ENCODE results near the gene AGAP2. TPM values are rescaled to one million over a fixed set of nuclear protein-coding genes. Genes with fewer than 3 reads are reported as not detected.

The AGAP2 gene
- total RNA-seq, 4 donors from 2014 or later, result 2.5 to 11.2 (median 3.6) TPM

GRCh38 chr12:57779736-57780135 lies 41.2 kb upstream of the AGAP2 start:
- peaks cover 0 to 37% (median 14%) of the 10 kb centered on the region in 4 donors for H3K36me3 ChIP-seq
- no peak overlapping the region for H3K4me3 ChIP-seq
- H3K4me1 ChIP-seq, result peaks cover 14 to 25% (median 20%) of the 10 kb centered on the region in 4 donors
- H3K27ac ChIP-seq (replicated peaks in 1 of 4), result no peak overlapping the region
- H3K27me3 ChIP-seq, result no peaks in the 10 kb centered on the region
- DNase-seq (ENCODE audit: extremely low spot score), result no peak
- no peak for TF ChIP-seq POLR2AphosphoS5 (IDR thresholded peaks at IDR 0.05)
- TF ChIP-seq CTCF (IDR thresholded peaks at IDR 0.05), result no peak
- no peak for TF ChIP-seq EP300 (IDR thresholded peaks at IDR 0.05)
- no peak for TF ChIP-seq POLR2A (IDR thresholded peaks at IDR 0.05; ENCODE audit: low read depth)
- intact Hi-C loops (cut with DNase I), result loop anchor here (5.0 kb wide), 1 partner anchor 53 kb away; no protein-coding TSS in a partner anchor
- no peaks in the 10 kb centered on the region for H3K9me3 ChIP-seq
- 20% methylated on average over 1 of the region's 1 CpG for WGBS

GRCh38 chr12:57777911-57778310 lies 39.4 kb upstream of the AGAP2 start:
- no peaks in the 10 kb centered on the region for H3K9me3 ChIP-seq
- DNase-seq (ENCODE audit: extremely low spot score), result no peak
- peaks cover 0 to 34% (median 9%) of the 10 kb centered on the region in 4 donors for H3K36me3 ChIP-seq
- no peak overlapping the region for H3K4me3 ChIP-seq
- WGBS, result 86% methylated on average over 7 of the region's 7 CpGs
- H3K27ac ChIP-seq (replicated peaks in 1 of 4), result no peak overlapping the region
- H3K27me3 ChIP-seq, result no peaks in the 10 kb centered on the region
- TF ChIP-seq POLR2A (IDR thresholded peaks at IDR 0.05; ENCODE audit: low read depth) (no peak), EP300 (IDR thresholded peaks at IDR 0.05) (no peak), POLR2AphosphoS5 (IDR thresholded peaks at IDR 0.05) (no peak), CTCF (IDR thresholded peaks at IDR 0.05) (no peak)
- H3K4me1 ChIP-seq, result peaks cover 11 to 20% (median 16%) of the 10 kb centered on the region in 4 donors
- intact Hi-C loops (cut with DNase I), result no loop called here

- Histone ChIP-seq H3K27ac (replicated peaks in 1 of 4) (no peak overlapping the region), H3K27me3 (no peaks in the 10 kb centered on the region), H3K4me1 (peaks cover 10 to 22% (median 17%) of the 10 kb centered on the region in 4 donors), H3K9me3 (no peaks in the 10 kb centered on the region), H3K36me3 (peaks cover 0 to 34% (median 9%) of the 10 kb centered on the region in 4 donors), H3K4me3 (no peak overlapping the region)
- DNase-seq (ENCODE audit: extremely low spot score), result no peak
- TF ChIP-seq POLR2A (IDR thresholded peaks at IDR 0.05; ENCODE audit: low read depth) (no peak), EP300 (IDR thresholded peaks at IDR 0.05) (no peak), POLR2AphosphoS5 (IDR thresholded peaks at IDR 0.05) (no peak), CTCF (IDR thresholded peaks at IDR 0.05) (no peak)
- whole genome bisulfite sequencing, result 88% methylated on average over 7 of the region's 7 CpGs
- intact Hi-C loops (cut with DNase I), result no loop called here
These were observed 38.8 kb upstream of the AGAP2 start for GRCh38 chr12:57777367-57777766.

- DNase-seq (ENCODE audit: extremely low spot score), result no peak
- WGBS, result 86% methylated on average over 2 of the region's 2 CpGs
- Histone ChIP-seq H3K4me1 (peaks cover 10 to 22% (median 16%) of the 10 kb centered on the region in 4 donors), H3K9me3 (no peaks in the 10 kb centered on the region), H3K36me3 (peaks cover 0 to 34% (median 9%) of the 10 kb centered on the region in 4 donors), H3K27ac (replicated peaks in 1 of 4) (no peak overlapping the region), H3K4me3 (no peak overlapping the region), H3K27me3 (no peaks in the 10 kb centered on the region)
- intact Hi-C loops (cut with DNase I), result no loop called here
- no peak for TF ChIP-seq CTCF (IDR thresholded peaks at IDR 0.05)
- no peak for TF ChIP-seq POLR2A (IDR thresholded peaks at IDR 0.05; ENCODE audit: low read depth)
- TF ChIP-seq POLR2AphosphoS5 (IDR thresholded peaks at IDR 0.05), result no peak
- TF ChIP-seq EP300 (IDR thresholded peaks at IDR 0.05), result no peak
These were observed 37.7 kb upstream of the AGAP2 start for GRCh38 chr12:57776247-57776587.

Data from esophagus muscularis mucosa (tissue), 4 donors.